ENCODE data around the gene TNFAIP8L3. TPM values are rescaled to one million over a fixed set of nuclear protein-coding genes. Genes with fewer than 3 reads are reported as not detected.

Gene TNFAIP8L3
- total RNA-seq, 1 donor from 2014 or later, result not detected

DNA sequence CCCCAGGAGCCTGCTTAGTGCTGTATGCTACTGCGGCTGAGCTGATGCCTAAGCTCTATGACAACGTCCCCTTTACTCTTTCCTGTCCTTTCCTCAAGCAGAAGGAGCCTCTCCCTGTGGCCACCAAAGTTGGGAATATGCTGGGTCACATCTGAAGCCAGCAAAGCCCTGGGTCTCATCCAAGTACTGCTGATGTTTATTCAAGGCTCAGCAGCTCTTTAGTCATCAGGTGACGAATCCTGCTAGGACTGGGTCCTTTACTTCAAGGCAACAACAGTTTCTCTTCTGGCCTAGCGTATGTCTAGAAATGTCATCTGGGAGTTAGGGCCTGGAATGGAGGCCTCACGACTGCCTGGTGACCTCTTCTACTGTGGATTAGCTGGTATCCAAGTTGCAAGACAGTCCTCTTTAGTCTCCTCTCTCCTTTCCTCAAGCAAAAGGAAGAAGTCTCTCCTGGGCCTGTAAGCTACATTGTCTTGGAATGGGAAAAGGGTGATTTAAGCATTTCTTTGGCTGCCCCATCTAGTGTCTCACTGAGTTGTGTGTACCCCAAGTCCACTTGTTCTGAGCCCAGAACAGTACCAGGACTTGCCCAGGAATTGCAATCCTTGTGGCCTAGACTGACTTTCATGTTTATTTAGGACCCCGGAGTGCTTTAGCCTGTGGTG is 63.9 kb downstream of the TNFAIP8L3 start:
- TF ChIP-seq, protein P1, sequence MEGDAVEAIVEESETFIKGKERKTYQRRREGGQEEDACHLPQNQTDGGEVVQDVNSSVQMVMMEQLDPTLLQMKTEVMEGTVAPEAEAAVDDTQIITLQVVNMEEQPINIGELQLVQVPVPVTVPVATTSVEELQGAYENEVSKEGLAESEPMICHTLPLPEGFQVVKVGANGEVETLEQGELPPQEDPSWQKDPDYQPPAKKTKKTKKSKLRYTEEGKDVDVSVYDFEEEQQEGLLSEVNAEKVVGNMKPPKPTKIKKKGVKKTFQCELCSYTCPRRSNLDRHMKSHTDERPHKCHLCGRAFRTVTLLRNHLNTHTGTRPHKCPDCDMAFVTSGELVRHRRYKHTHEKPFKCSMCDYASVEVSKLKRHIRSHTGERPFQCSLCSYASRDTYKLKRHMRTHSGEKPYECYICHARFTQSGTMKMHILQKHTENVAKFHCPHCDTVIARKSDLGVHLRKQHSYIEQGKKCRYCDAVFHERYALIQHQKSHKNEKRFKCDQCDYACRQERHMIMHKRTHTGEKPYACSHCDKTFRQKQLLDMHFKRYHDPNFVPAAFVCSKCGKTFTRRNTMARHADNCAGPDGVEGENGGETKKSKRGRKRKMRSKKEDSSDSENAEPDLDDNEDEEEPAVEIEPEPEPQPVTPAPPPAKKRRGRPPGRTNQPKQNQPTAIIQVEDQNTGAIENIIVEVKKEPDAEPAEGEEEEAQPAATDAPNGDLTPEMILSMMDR (conservative IDR thresholded peaks at IDR 0.05; ENCODE audit: low read depth, low read length), result no peak
- H3K4me3 ChIP-seq (ENCODE audit: low read depth, low read length), result no peak overlapping the region
- DNase-seq (ENCODE audit: low read depth), result peak; percentile 12

DNA sequence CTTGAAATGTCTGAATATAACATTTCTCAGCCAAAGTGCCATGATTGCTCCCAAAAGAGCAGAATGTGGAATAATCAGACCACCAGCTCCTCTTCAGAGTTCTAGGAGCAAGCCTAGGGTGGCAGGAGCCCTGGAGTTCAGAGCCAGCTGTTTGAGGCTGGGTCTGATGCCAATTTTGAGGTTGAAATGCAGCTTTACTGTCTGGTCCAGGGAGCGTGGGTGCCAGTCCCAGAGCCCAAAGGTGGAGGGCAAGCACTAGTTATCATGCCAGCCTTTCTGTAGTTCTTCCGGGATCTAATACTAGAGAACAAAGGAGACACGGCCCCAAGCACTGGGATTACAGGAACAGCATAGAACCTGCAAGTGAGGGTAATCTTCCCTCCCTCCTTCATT is 69.3 kb downstream of the TNFAIP8L3 start:
- H3K4me3 ChIP-seq (ENCODE audit: low read depth, low read length), result no peak overlapping the region
- TF ChIP-seq, protein P1 (conservative IDR thresholded peaks at IDR 0.05; ENCODE audit: low read depth, low read length), result no peak
- DNase-seq (ENCODE audit: low read depth), result no peak

DNA sequence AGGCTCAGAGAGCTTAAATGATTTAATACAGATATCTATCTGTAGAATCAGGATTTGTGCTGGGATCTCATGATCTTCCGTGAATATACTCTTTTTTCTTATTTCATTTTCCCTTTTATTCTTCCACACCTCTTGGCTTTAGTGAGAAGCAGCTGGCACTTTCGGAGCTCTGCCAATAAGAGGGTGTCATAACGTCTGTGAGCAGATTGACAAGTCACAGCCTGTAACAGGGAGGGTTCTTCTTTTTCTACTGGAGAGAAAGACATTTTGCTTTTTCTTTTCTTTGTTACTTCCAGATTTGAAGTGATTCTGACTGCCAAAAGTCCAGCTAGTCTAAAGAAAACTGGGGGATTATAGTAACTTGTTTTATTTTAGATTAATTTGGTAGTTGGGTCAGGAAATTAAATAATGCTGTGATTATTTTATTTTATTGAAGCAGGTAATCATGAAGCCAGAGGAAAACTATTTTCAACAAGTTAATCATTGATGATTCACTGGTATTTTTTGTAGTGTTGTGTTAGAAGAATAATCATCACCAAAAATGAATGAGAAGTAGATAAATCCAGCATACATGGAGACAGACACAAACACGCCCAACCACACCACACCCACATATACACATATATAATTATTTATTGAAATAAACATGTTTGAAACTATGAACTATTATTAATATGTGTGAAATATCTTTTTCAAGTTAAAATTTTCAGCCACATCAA is 69.8 kb downstream of the TNFAIP8L3 start:
- TF ChIP-seq, protein P1 (conservative IDR thresholded peaks at IDR 0.05; ENCODE audit: low read depth, low read length), result no peak
- no peak overlapping the region for H3K4me3 ChIP-seq (ENCODE audit: low read depth, low read length)
- DNase-seq (ENCODE audit: low read depth), result no peak

DNA sequence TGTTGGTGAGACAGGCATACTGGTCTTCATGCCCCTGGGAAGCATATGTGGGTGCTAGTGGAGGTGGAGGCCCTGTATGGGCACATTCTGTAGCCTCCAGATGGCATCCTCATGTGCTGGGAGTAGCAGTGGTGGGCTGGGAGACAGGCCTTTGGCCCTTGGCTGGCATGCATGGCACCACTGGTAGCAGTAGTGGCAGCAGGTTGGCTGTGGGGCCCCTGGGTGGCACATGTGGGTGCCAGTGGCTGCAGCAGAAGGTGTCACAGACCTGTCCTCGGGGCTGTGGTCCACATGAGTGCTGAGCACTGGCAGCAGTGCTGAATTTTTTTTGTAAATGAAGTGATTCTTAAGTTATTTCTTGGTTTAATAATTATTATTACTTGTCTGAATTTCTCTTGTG is 71.2 kb downstream of the TNFAIP8L3 start:
- H3K4me3 ChIP-seq (ENCODE audit: low read depth, low read length), result no peak overlapping the region
- DNase-seq (ENCODE audit: low read depth), result no peak
- TF ChIP-seq, protein P1 (conservative IDR thresholded peaks at IDR 0.05; ENCODE audit: low read depth, low read length), result no peak

DNA sequence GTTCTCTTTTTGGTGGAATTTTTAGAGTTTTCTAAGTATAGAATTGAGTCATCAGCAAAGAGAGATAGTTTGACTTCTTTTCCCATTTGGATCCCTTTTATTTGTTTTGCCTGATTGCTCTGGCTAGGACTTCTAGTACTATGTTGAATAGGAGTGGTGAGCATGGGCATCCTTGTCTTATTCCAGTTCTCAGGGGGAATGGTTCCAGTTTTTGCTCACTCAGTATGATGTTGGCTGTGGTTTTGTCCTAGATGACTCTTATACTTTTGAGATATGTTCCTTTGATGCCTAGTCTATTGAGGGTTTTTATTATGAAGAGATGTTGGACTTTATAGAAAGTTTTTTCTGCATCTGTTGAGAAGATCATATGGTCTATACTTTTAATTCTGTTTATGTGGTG is 72.5 kb downstream of the TNFAIP8L3 start:
- TF ChIP-seq, protein P1 (conservative IDR thresholded peaks at IDR 0.05; ENCODE audit: low read depth, low read length), result no peak
- no peak for DNase-seq (ENCODE audit: low read depth)
- H3K4me3 ChIP-seq (ENCODE audit: low read depth, low read length), result no peak overlapping the region

DNA sequence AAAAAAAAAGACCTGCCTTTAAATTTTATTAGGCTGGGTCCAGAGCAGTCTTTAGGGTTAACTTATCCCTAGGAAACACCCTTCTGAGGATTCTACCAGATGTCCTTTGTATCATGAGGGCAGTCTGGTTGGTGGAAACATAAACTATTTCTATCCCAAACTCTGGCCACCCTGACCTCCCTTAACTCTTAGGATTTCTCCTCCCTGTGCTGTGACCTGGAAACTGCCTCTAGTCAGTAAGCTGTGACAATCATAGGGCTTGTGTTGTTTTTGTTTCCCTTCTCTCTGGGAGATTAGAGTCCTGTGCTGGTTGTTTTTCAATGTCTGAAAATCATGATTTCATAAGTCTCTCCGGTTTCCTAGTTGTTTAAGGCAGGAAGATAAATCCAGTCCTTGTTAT is 78.1 kb downstream of the TNFAIP8L3 start:
- TF ChIP-seq, protein P1 (conservative IDR thresholded peaks at IDR 0.05; ENCODE audit: low read depth, low read length), result no peak
- no peak overlapping the region for H3K4me3 ChIP-seq (ENCODE audit: low read depth, low read length)
- no peak for DNase-seq (ENCODE audit: low read depth)
